ENCODE results near the gene PACRG. TPM values are rescaled to one million over a fixed set of nuclear protein-coding genes. Genes with fewer than 3 reads are reported as not detected.
"Not testable (repeated sequence)": the region's sequence is repeated elsewhere in the genome, so short reads cannot be mapped to it uniquely, and the experiment has no call there.

The PACRG gene
- 1.2 and 3.2 TPM in 2 replicates for total RNA-seq
- long read RNA-seq, result 0 reads

DNA sequence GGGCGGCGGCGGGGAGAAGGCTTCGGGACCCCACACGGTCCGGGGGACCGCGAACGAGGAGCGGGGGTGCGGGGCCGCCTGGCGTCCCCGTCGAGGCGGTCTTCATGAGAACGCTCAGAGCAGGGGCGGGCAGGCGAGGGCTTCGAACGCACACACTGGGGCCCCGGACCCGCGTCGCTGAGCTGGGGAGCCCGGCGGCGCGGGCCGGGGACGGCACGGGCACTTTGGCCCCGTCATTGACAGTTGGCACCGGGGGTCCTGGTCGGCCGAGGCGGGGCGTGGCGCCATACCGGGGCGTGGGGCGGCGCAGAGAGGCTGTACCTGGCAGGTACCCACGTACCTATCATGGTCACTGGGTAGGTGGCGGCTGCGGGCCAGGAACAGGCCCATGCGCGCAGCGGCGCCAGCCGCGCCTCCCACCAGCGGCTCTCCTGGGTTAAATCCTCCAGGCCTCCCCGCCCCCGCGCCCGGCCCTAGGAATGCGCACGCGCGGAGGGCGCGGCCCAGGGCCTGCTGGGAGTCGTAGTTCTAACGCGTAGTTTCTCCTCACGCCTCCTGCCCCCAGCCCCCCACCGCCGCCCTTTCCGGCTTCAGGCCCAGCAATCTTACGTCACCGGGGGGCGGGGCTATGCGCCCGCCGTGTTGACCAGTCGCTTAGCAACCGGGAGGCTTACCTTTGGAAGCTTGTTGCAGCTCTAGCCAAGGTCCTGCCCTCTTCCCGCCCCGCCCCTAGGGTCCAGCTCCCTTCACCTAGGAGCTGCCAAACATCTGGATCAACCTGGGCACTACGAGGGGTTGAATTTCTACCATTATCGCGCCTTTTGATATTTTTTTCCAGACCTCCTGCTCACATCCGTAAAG is at the start of gene PACRG, which contains the start of gene PRKN:
PACRG (plus strand) TSS at position 653 of the 861 bp plus-strand sequence.
PRKN (minus strand) TSS at position 445 of the 861 bp plus-strand sequence.
- Mint-ChIP-seq H3K27me3 (ENCODE audit: unreplicated experiment) (no peaks in the 10 kb centered on the region), H3K4me3 (ENCODE audit: unreplicated experiment) (peak within 1 kb of the TSS; percentile 82), H3K27ac (ENCODE audit: unreplicated experiment) (peak within 1 kb of the TSS; percentile 97), H3K9me3 (ENCODE audit: unreplicated experiment) (no peaks in the 10 kb centered on the region), H3K36me3 (ENCODE audit: unreplicated experiment) (no peaks in the 10 kb centered on the region), H3K4me1 (ENCODE audit: unreplicated experiment) (peaks cover 14% of the 10 kb centered on the region)
- TF ChIP-seq, protein P1, sequence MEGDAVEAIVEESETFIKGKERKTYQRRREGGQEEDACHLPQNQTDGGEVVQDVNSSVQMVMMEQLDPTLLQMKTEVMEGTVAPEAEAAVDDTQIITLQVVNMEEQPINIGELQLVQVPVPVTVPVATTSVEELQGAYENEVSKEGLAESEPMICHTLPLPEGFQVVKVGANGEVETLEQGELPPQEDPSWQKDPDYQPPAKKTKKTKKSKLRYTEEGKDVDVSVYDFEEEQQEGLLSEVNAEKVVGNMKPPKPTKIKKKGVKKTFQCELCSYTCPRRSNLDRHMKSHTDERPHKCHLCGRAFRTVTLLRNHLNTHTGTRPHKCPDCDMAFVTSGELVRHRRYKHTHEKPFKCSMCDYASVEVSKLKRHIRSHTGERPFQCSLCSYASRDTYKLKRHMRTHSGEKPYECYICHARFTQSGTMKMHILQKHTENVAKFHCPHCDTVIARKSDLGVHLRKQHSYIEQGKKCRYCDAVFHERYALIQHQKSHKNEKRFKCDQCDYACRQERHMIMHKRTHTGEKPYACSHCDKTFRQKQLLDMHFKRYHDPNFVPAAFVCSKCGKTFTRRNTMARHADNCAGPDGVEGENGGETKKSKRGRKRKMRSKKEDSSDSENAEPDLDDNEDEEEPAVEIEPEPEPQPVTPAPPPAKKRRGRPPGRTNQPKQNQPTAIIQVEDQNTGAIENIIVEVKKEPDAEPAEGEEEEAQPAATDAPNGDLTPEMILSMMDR (IDR thresholded peaks at IDR 0.05), result no peak
- peak; percentile 100 for DNase-seq (ENCODE audit: extremely low spot score, unreplicated experiment)

DNA sequence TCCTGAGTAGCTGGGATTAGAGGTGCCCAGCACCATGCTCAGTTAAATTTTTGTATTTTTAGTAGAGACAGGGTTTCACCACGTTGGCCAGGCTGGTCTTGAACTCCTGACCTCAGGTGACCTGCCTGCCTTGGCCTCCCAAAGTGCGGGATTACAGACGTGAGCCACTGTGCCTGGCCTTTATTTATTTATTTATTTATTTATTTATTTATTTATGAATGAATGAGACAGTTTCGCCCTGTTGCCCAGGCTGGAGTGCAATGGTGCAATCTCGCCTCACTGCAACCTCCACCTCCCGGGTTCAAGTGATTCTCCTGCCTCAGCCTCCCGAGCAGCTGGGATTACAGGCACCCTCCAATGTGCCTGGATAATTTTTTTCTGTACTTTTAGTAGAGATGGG is 48.9 kb upstream of the PACRG start:
- Mint-ChIP-seq H3K9me3 (ENCODE audit: unreplicated experiment) (peaks cover 17% of the 10 kb centered on the region), H3K4me1 (ENCODE audit: unreplicated experiment) (peaks cover 36% of the 10 kb centered on the region)
- not testable (repeated sequence) for H3K36me3 Mint-ChIP-seq (ENCODE audit: unreplicated experiment); H3K4me3 Mint-ChIP-seq (ENCODE audit: unreplicated experiment); H3K27ac Mint-ChIP-seq (ENCODE audit: unreplicated experiment); H3K27me3 Mint-ChIP-seq (ENCODE audit: unreplicated experiment); DNase-seq (ENCODE audit: extremely low spot score, unreplicated experiment)

DNA sequence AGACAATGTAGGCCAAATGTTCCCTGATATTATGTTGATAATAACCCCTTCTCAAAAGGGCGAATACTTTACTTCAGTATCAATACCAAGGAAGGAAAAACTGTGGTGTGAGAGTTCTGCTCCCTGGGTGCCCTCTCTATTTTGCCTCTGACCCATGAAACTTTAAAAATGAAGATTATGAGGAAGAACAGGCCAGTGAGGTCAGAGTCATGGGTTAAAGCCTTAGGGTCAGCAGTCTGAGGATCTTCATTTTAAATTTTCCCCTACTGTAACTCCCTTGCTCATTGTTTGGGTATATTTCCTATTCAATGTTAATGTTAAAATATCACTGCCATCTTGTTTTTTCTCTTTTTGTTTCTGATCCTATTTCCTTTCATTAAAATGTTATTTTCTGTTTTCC is 48.1 kb upstream of the PACRG start:
- Mint-ChIP-seq H3K36me3 (ENCODE audit: unreplicated experiment) (peaks cover 4% of the 10 kb centered on the region), H3K27ac (ENCODE audit: unreplicated experiment) (peak overlapping the region; percentile 52), H3K9me3 (ENCODE audit: unreplicated experiment) (peaks cover 11% of the 10 kb centered on the region), H3K4me1 (ENCODE audit: unreplicated experiment) (peaks cover 43% of the 10 kb centered on the region), H3K4me3 (ENCODE audit: unreplicated experiment) (no peak overlapping the region), H3K27me3 (ENCODE audit: unreplicated experiment) (no peaks in the 10 kb centered on the region)
- TF ChIP-seq, protein P1 (IDR thresholded peaks at IDR 0.05), result no peak
- DNase-seq (ENCODE audit: extremely low spot score, unreplicated experiment), result no peak

DNA sequence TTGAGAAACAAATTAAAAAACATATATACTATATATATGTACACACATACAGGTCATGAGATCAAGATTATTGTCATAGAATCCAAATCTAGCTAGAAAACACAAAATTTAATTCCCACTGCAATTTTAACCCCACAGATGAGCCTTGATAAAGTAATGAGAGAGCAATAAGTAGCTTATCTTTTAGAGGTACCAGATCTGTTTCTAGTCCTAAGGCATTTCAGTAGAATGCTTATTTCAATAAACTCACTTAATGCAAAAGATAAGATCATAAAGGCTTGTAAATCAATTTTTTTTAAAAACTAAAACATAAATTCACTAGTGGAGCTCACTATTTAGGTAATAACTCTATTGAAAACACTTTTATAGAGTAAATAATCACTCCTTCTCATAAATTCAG is 47.4 kb upstream of the PACRG start:
- no peak overlapping the region for H3K4me3 Mint-ChIP-seq (ENCODE audit: unreplicated experiment)
- no peak for DNase-seq (ENCODE audit: extremely low spot score, unreplicated experiment)
- H3K27me3 Mint-ChIP-seq (ENCODE audit: unreplicated experiment), result no peaks in the 10 kb centered on the region
- peaks cover 4% of the 10 kb centered on the region for H3K36me3 Mint-ChIP-seq (ENCODE audit: unreplicated experiment)
- H3K27ac Mint-ChIP-seq (ENCODE audit: unreplicated experiment), result peak overlapping the region; percentile 87
- TF ChIP-seq, protein P1 (IDR thresholded peaks at IDR 0.05), result no peak
- H3K9me3 Mint-ChIP-seq (ENCODE audit: unreplicated experiment), result peaks cover 10% of the 10 kb centered on the region
- H3K4me1 Mint-ChIP-seq (ENCODE audit: unreplicated experiment), result peaks cover 43% of the 10 kb centered on the region

DNA sequence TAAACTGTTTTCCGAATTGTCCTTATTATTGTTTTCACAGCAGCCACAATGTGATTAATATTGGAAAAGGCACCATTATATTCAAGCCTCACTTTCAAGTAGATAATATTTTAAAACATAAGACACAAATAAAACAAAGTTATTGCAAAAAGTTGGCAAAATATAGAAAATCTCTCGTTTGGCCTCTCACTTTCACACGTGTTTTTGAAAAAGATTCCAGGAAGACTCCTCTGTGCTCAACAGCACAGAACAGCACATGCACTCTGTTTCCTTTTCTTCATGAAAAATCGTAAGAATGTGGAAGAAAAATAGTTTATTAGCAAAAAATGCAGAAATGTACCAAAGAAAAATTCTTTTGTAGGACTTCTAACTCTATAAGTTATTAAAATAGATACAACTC is 46.9 kb upstream of the PACRG start:
- Mint-ChIP-seq H3K27me3 (ENCODE audit: unreplicated experiment) (no peaks in the 10 kb centered on the region), H3K27ac (ENCODE audit: unreplicated experiment) (peak overlapping the region; percentile 87), H3K4me3 (ENCODE audit: unreplicated experiment) (peak overlapping the region; percentile 36), H3K4me1 (ENCODE audit: unreplicated experiment) (peaks cover 48% of the 10 kb centered on the region), H3K36me3 (ENCODE audit: unreplicated experiment) (peaks cover 4% of the 10 kb centered on the region), H3K9me3 (ENCODE audit: unreplicated experiment) (peaks cover 8% of the 10 kb centered on the region)
- DNase-seq (ENCODE audit: extremely low spot score, unreplicated experiment), result no peak
- TF ChIP-seq, protein P1 (IDR thresholded peaks at IDR 0.05), result no peak

All from osteocyte (in vitro differentiated cells).